NB4 (cell line): ENCODE results near the gene ZNF784.

Experiments
- DNase-seq: peaks from one replicate; pipeline ENCODE4 v3.0.0; 2010; ENCODE audit warnings: low read depth
- H3K4me3 ChIP-seq: one replicate; pipeline ENCODE4 v1.5.1; 2011; ENCODE audit warnings: mild to moderate bottlenecking, low read depth, low read length, moderate library complexity
- MYC ChIP-seq: IDR thresholded peaks from 2 replicates; pipeline ENCODE4 v1.6.1; 2011; ENCODE audit warnings: low read depth, low read length
- POLR2A ChIP-seq: IDR thresholded peaks from 2 replicates; pipeline ENCODE4 v1.6.1; 2011; ENCODE audit warnings: mild to moderate bottlenecking; ENCODE audit not compliant: insufficient read length; ENCODE audit errors: extremely low read depth
- TF ChIP-seq, protein P1 (sequence below): IDR thresholded peaks from one replicate; pipeline ENCODE4 v1.5.1; 2012; ENCODE audit warnings: low read depth, low read length
- TF ChIP-seq, protein P2 (sequence below): IDR thresholded peaks from 2 replicates; pipeline ENCODE4 v1.6.1; 2011; ENCODE audit warnings: low read depth, low read length

Gene ZNF784

DNA sequence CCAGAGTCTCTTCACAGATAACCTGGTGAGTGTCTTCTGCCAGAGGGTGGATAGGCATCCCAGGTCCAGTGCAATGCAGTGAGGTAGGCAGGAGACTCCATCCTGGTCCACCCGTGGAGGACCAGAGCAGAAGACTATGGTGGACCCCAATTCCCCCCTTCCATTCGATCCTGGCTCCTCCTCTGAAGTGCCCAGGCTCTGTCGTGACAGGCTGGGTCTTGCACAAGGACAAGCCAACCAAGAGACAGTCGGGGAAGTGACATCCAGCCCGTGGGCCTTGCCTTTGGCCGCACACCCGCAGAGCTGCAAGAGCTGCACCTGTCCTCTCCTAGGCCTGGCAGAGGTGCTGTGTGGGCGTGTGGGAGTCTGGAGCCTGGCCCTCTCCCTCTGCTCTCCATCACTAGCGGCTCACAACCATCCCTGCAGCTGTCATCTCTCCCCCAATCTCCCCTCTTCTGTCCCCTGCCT, 3.1 kb downstream of the ZNF784 start:
- DNase-seq: peak; percentile 59
- TF ChIP-seq POLR2A (no peak), MYC (no peak)
- H3K4me3 ChIP-seq: peak overlapping the region; percentile 25

DNA sequence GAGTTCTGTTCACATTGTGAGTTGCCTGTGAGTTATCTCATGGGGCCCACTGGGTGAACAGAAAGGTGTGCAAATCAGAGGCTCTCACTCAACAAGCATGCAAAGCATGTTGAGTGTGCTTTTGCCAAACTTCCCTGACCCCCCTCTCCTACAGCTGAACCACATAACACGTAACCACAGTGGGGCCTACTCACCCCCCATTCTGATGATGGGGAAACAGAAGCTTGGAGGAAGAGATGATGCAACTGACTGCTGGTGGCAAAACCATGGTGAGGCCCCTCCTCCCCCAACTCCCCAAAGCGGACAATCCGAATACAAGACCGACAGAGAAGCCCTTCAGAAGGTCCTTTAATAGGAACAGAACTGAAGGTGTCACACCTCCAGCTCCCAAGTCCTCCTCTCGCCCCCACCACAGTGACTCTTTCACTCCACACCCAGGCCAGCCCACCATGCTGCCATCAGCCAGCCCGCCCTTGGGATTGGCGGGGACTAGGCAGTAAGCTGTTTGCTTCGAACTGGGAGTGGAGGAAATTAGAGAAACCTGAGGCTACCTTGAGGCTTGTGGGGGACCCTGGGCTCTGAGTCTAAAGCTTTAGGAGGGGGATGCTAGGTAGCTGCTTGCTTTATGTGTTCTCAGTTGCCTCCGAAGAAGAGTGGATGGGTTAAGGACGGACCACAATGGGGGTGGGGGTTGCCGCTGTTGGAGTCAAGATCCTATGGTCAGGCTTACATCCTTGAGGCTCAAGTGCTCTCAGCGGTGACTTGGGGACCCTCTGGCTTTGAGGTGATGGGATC, 3.8 kb downstream of the ZNF784 start:
- peak; percentile 91 for DNase-seq
- TF ChIP-seq, protein P1, sequence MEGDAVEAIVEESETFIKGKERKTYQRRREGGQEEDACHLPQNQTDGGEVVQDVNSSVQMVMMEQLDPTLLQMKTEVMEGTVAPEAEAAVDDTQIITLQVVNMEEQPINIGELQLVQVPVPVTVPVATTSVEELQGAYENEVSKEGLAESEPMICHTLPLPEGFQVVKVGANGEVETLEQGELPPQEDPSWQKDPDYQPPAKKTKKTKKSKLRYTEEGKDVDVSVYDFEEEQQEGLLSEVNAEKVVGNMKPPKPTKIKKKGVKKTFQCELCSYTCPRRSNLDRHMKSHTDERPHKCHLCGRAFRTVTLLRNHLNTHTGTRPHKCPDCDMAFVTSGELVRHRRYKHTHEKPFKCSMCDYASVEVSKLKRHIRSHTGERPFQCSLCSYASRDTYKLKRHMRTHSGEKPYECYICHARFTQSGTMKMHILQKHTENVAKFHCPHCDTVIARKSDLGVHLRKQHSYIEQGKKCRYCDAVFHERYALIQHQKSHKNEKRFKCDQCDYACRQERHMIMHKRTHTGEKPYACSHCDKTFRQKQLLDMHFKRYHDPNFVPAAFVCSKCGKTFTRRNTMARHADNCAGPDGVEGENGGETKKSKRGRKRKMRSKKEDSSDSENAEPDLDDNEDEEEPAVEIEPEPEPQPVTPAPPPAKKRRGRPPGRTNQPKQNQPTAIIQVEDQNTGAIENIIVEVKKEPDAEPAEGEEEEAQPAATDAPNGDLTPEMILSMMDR: no peak
- peak; percentile 45 for TF ChIP-seq MYC
- TF ChIP-seq, protein P2, sequence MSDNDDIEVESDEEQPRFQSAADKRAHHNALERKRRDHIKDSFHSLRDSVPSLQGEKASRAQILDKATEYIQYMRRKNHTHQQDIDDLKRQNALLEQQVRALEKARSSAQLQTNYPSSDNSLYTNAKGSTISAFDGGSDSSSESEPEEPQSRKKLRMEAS: peak; percentile 53; the same call in 1 of the 2 replicates
- TF ChIP-seq POLR2A: no peak
- H3K4me3 ChIP-seq: no peak overlapping the region

- TF ChIP-seq POLR2A: no peak
- TF ChIP-seq, protein P1: no peak
- TF ChIP-seq, protein P2: no peak
- no peak for TF ChIP-seq MYC
- no peak for DNase-seq
- no peak overlapping the region for H3K4me3 ChIP-seq
Measured at GRCh38 chr19:55619286-55619685, 5.1 kb downstream of the ZNF784 start.

GRCh38 chr19:55618426-55618825, 5.9 kb downstream of the ZNF784 start:
- no peak overlapping the region for H3K4me3 ChIP-seq
- no peak for DNase-seq
- TF ChIP-seq POLR2A (no peak), MYC (no peak)
- TF ChIP-seq, protein P1: no peak
- TF ChIP-seq, protein P2: no peak

DNA sequence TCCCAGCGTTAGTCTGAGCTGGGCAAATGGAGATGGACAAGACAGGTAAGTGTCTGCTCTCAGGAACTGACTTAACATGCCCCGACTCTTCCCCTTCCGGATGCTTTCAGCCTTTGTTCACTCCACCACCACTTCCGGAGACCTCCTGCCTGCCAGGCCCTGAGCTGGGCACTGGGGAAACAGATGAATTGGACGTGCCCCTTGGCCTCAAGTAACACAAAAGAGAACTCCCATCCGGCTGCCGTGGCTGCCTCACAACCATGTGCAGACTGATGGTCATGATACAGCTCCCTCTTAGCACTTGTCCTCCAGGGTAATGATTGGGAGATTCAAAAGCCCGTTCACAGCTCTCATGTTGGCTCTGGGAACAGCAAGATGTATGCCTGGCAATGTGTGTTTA, 6.9 kb downstream of the ZNF784 start:
- TF ChIP-seq, protein P2: no peak
- TF ChIP-seq POLR2A: no peak
- TF ChIP-seq, protein P1: no peak
- TF ChIP-seq MYC: no peak
- no peak for DNase-seq
- H3K4me3 ChIP-seq: no peak overlapping the region

GRCh38 chr19:55616395-55616875, 7.9 kb downstream of the ZNF784 start:
- H3K4me3 ChIP-seq: no peak overlapping the region
- DNase-seq: no peak
- TF ChIP-seq, protein P1: no peak
- TF ChIP-seq POLR2A (no peak), MYC (no peak)
- TF ChIP-seq, protein P2: no peak
